Measurements from ENCODE around the gene CLCA2. TPM values are rescaled to one million over a fixed set of nuclear protein-coding genes. Genes with fewer than 3 reads are reported as not detected.

CLCA2 gene
- polyA plus RNA-seq, 1 donor from 2014 or later: not detected

- H3K9me3 ChIP-seq (ENCODE audit: low read length): no peaks in the 10 kb centered on the region
- H3K9me2 ChIP-seq (ENCODE audit: insufficient read depth, low read length): no peaks in the 10 kb centered on the region
These were observed 13.1 kb upstream of the CLCA2 start for GRCh38 chr1:86410879-86411278.

GRCh38 chr1:86416343-86416742 lies 7.6 kb upstream of the CLCA2 start:
- Histone ChIP-seq H3K27me3 (ENCODE audit: insufficient read depth, low read depth, low read length) (no peaks in the 10 kb centered on the region), H3F3A (ENCODE audit: insufficient read depth, low read length, poor library complexity, severe bottlenecking) (no peaks in the 10 kb centered on the region), H4K20me1 (ENCODE audit: insufficient read depth) (no peaks in the 10 kb centered on the region), H3K27ac (ENCODE audit: low read length) (no peak overlapping the region), H3K4me3 (ENCODE audit: low read length) (no peak overlapping the region), H3K9ac (ENCODE audit: low read length) (no peak overlapping the region), H3K9me2 (ENCODE audit: insufficient read depth, low read length) (no peaks in the 10 kb centered on the region), H3K9me3 (ENCODE audit: low read length) (no peaks in the 10 kb centered on the region), H3K4me2 (ENCODE audit: low read length) (no peak overlapping the region), H3K79me2 (replicated peaks; ENCODE audit: insufficient read depth, low read length) (no peaks in the 10 kb centered on the region), H3K36me3 (ENCODE audit: insufficient read depth, low read length) (no peaks in the 10 kb centered on the region), H2AFZ (ENCODE audit: low read depth, low read length) (no peak overlapping the region)
- peak; percentile 39 for TF ChIP-seq POLR2AphosphoS5 (IDR thresholded peaks at IDR 0.05)
- TF ChIP-seq EP300 (conservative IDR thresholded peaks at IDR 0.05; ENCODE audit: poor library complexity, severe bottlenecking): no peak
- no peak for TF ChIP-seq SMC3 (conservative IDR thresholded peaks at IDR 0.05; ENCODE audit: poor library complexity)
- no peak for TF ChIP-seq EZH2 (IDR thresholded peaks at IDR 0.05; ENCODE audit: borderline replicate concordance, insufficient read depth, low read length, poor library complexity, severe bottlenecking)
- TF ChIP-seq RAD21 (conservative IDR thresholded peaks at IDR 0.05): no peak
- no peak for TF ChIP-seq TAF1 (IDR thresholded peaks at IDR 0.05; ENCODE audit: low read depth)
- TF ChIP-seq, protein P1, sequence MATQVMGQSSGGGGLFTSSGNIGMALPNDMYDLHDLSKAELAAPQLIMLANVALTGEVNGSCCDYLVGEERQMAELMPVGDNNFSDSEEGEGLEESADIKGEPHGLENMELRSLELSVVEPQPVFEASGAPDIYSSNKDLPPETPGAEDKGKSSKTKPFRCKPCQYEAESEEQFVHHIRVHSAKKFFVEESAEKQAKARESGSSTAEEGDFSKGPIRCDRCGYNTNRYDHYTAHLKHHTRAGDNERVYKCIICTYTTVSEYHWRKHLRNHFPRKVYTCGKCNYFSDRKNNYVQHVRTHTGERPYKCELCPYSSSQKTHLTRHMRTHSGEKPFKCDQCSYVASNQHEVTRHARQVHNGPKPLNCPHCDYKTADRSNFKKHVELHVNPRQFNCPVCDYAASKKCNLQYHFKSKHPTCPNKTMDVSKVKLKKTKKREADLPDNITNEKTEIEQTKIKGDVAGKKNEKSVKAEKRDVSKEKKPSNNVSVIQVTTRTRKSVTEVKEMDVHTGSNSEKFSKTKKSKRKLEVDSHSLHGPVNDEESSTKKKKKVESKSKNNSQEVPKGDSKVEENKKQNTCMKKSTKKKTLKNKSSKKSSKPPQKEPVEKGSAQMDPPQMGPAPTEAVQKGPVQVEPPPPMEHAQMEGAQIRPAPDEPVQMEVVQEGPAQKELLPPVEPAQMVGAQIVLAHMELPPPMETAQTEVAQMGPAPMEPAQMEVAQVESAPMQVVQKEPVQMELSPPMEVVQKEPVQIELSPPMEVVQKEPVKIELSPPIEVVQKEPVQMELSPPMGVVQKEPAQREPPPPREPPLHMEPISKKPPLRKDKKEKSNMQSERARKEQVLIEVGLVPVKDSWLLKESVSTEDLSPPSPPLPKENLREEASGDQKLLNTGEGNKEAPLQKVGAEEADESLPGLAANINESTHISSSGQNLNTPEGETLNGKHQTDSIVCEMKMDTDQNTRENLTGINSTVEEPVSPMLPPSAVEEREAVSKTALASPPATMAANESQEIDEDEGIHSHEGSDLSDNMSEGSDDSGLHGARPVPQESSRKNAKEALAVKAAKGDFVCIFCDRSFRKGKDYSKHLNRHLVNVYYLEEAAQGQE (IDR thresholded peaks at IDR 0.05; ENCODE audit: borderline replicate concordance): no peak

More at GRCh38 chr1:86410879-86411278, 13.1 kb upstream of the CLCA2 start:
- H3K27ac ChIP-seq (ENCODE audit: low read length): no peak overlapping the region
- H3K4me3 ChIP-seq (ENCODE audit: low read length): no peak overlapping the region
- H4K20me1 ChIP-seq (ENCODE audit: insufficient read depth): no peaks in the 10 kb centered on the region
- no peak for TF ChIP-seq TAF1 (IDR thresholded peaks at IDR 0.05; ENCODE audit: low read depth)
- no peak for TF ChIP-seq EZH2 (IDR thresholded peaks at IDR 0.05; ENCODE audit: borderline replicate concordance, insufficient read depth, low read length, poor library complexity, severe bottlenecking)
- no peak for TF ChIP-seq SMC3 (conservative IDR thresholded peaks at IDR 0.05; ENCODE audit: poor library complexity)
- TF ChIP-seq, protein P1 (IDR thresholded peaks at IDR 0.05; ENCODE audit: borderline replicate concordance): no peak
- TF ChIP-seq MXI1 (conservative IDR thresholded peaks at IDR 0.05; ENCODE audit: poor library complexity, severe bottlenecking): no peak
- TF ChIP-seq POLR2AphosphoS5 (IDR thresholded peaks at IDR 0.05): no peak
- TF ChIP-seq EP300 (conservative IDR thresholded peaks at IDR 0.05; ENCODE audit: poor library complexity, severe bottlenecking): no peak
- TF ChIP-seq RAD21 (conservative IDR thresholded peaks at IDR 0.05): no peak
- no peak overlapping the region for H3K4me2 ChIP-seq (ENCODE audit: low read length)
- no peak overlapping the region for H3K9ac ChIP-seq (ENCODE audit: low read length)
- no peaks in the 10 kb centered on the region for H3K27me3 ChIP-seq (ENCODE audit: insufficient read depth, low read depth, low read length)
- H3F3A ChIP-seq (ENCODE audit: insufficient read depth, low read length, poor library complexity, severe bottlenecking): no peaks in the 10 kb centered on the region
- no peak overlapping the region for H2AFZ ChIP-seq (ENCODE audit: low read depth, low read length)
- H3K36me3 ChIP-seq (ENCODE audit: insufficient read depth, low read length): no peaks in the 10 kb centered on the region
- H3K79me2 ChIP-seq (replicated peaks; ENCODE audit: insufficient read depth, low read length): no peaks in the 10 kb centered on the region

Measured in neural cell (in vitro differentiated cells).